Suprapubic skin (tissue), 4 donors: ENCODE measurements around the gene ATP5ME.

Source experiments
- CTCF ChIP-seq, 2 donors: fragments of 200-600 bp in 1 of 2; fragments of 450-650 bp in 1 of 2; sonication (generic) in 1 of 2; IDR thresholded peaks; one replicate each; pipeline ENCODE4 v1.5.1; 2016 to 2019; ENCODE audit warnings: antibody characterized with exemption in 2 of 2, mild to moderate bottlenecking in 1 of 2, moderate library complexity in 1 of 2
- POLR2A ChIP-seq, 2 donors: fragments of 450-650 bp; IDR thresholded peaks; one replicate each; pipeline ENCODE4 v1.6.1; 2017; ENCODE audit warnings: antibody characterized with exemption in 2 of 2, mild to moderate bottlenecking in 2 of 2, moderate library complexity in 2 of 2
- POLR2AphosphoS5 ChIP-seq, 3 donors: sonication (generic); formaldehyde crosslinking; IDR thresholded peaks; one replicate each; pipeline ENCODE4 v1.6.1; 2017; ENCODE audit warnings: antibody characterized with exemption in 3 of 3

GRCh38 chr4:624705-625590 lies 49.1 kb downstream of the ATP5ME start, which contains the start of gene PDE6B:
- no peak for TF ChIP-seq CTCF (IDR thresholded peaks at IDR 0.05)
- TF ChIP-seq POLR2A (IDR thresholded peaks at IDR 0.05) = no peak
- no peak for TF ChIP-seq POLR2AphosphoS5 (IDR thresholded peaks at IDR 0.05)
